Immature natural killer cell (primary cell): Measurements from ENCODE around the gene DIP2A. TPM values are rescaled to one million over a fixed set of nuclear protein-coding genes. Genes with fewer than 3 reads are reported as not detected.

Experiments
- DNase-seq, 3 donors: peaks; one replicate each; pipeline ENCODE4 v3.0.0; 2022; ENCODE audit warnings: mixed read lengths in 1 of 3
- H3K27ac Mint-ChIP-seq, 6 donors: one replicate each; pipeline ENCODE4 v1.8.0; 2020; ENCODE audit warnings: mixed read lengths in 6 of 6, mild to moderate bottlenecking in 5 of 6, inconsistent platforms in 4 of 6, moderate library complexity in 3 of 6
- H3K27me3 Mint-ChIP-seq, 3 donors: one replicate each; pipeline ENCODE4 v1.8.0; 2020 to 2021; ENCODE audit warnings: low read depth in 3 of 3, mild to moderate bottlenecking in 3 of 3, mixed read lengths in 3 of 3, moderate library complexity in 3 of 3, inconsistent platforms in 1 of 3
- H3K36me3 Mint-ChIP-seq, 3 donors: one replicate each; pipeline ENCODE4 v1.8.0; 2020; ENCODE audit warnings: mixed read lengths in 3 of 3, inconsistent platforms in 2 of 3, mild to moderate bottlenecking in 2 of 3
- H3K4me1 Mint-ChIP-seq, 2 donors: one replicate each; pipeline ENCODE4 v1.8.0; 2020; ENCODE audit warnings: inconsistent platforms in 2 of 2, mild to moderate bottlenecking in 2 of 2, mixed read lengths in 2 of 2, moderate library complexity in 1 of 2
- H3K4me3 Mint-ChIP-seq, 5 donors: one replicate each; pipeline ENCODE4 v1.8.0; 2020; ENCODE audit warnings: mild to moderate bottlenecking in 5 of 5, mixed read lengths in 5 of 5, inconsistent platforms in 3 of 5, moderate library complexity in 3 of 5
- H3K9me3 Mint-ChIP-seq, 6 donors: one replicate each; pipeline ENCODE4 v1.8.0; 2020; ENCODE audit warnings: mild to moderate bottlenecking in 6 of 6, mixed read lengths in 6 of 6, inconsistent platforms in 4 of 6, moderate library complexity in 3 of 6
- polyA plus RNA-seq, 3 donors: library from polyadenylated mRNA; unstranded; fragments of 300-500 nt; fragmentation: Illumina TruSeq; gene quantifications; one replicate each; pipeline ENCODE4 v1.2.3, GENCODE V29; 2021

Gene DIP2A
- polyA plus RNA-seq, 3 donors from 2014 or later = 23.1 to 64.8 (median 26.9) TPM

DNA sequence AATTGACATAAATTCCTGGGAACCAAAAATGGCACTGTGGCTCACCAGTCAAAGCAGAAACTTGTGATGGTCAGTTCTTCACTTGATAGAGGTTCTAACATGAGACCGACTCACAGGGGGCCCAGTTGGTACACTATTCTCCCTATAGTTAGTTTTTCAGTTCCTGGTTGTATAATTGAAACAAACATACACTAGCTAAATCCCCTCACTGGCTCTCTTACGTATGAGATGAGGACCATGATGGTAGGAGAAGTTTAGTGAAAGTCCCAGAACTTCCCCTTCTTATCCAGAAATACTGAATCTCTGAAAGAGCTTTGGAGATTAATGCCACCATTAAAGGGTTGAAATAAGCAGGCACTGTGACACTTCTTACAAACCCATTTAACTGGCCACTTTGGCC lies 148.9 kb downstream of the DIP2A start:
- Mint-ChIP-seq H3K4me3 (peak overlapping the region in 4 of 5 donors; percentile 38 to 64 (median 54)), H3K9me3 (peaks cover 0 to 2% (median 0%) of the 10 kb centered on the region in 6 donors), H3K36me3 (peaks cover 0 to 6% (median 0%) of the 10 kb centered on the region in 3 donors), H3K27me3 (peaks cover 0 to 5% (median 2%) of the 10 kb centered on the region in 3 donors), H3K4me1 (peaks cover 69 to 73% of the 10 kb centered on the region in 2 donors), H3K27ac (peak overlapping the region; percentile 22 to 96 (median 91))
- no peak for DNase-seq

DNA sequence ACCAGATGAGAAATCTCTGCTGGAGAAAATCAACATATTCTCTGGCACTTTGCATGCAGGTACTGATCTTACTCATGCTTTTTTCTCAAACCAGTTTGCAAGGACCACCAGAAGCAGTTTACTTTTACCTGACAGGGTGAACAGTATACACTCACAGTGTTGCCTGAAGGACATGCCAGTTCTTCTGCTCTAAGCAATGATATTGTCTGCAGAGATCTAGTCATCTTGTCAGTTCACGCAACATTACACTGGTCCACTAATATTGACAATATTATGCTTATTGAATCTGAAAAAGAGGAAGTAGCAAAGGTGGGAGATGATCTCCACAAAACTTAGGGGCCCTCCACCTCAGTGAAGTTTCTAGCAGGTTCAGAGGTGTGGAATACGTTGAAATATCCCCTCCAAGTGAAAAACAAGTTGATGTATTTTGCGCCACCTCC lies 150.0 kb downstream of the DIP2A start:
- peaks cover 0 to 5% (median 2%) of the 10 kb centered on the region in 3 donors for H3K27me3 Mint-ChIP-seq
- H3K4me1 Mint-ChIP-seq = peaks cover 68 to 72% of the 10 kb centered on the region in 2 donors

DNA sequence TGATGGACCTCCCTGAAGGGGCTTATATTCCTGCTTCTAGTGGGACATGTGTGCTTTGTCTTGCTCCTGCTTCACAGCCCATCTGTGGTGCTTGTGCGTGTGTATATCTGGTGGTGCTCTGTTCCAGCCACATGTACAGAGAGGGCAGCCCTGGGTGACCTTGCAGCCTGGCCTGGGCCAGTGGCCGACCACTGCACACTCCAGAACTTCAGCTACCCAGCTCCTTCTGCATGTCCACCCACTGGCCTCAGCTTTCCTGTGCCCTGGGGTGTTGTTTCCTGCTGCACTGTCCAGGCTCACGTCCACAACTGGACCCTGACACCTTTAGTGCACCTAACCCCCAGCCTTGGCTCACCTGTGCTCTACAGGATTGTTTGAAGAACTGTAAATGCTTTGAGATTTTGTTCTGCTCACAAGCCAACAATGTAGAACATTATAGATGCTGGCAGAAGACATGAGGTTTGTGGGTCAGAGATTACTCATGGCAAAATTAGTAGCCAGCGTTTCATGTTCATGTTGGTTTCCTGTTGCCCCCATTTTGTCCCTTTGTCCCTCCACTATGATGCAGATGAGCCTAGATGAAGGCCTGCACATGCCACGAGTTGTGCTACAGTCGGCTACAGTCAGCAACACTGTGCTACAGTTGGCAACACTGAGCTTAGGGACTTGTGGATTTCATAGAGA lies 151.5 kb downstream of the DIP2A start:
- peak overlapping the region in 2 of 5 donors; percentile 9 to 61 for H3K4me3 Mint-ChIP-seq
- peaks cover 66 to 70% of the 10 kb centered on the region in 2 donors for H3K4me1 Mint-ChIP-seq
- H3K27ac Mint-ChIP-seq = peak overlapping the region; percentile 5 to 67 (median 41)
- peaks cover 0 to 7% (median 0%) of the 10 kb centered on the region in 3 donors for H3K36me3 Mint-ChIP-seq
- DNase-seq = no peak
- peaks cover 0 to 7% (median 2%) of the 10 kb centered on the region in 3 donors for H3K27me3 Mint-ChIP-seq
- H3K9me3 Mint-ChIP-seq = peaks cover 0 to 2% (median 0%) of the 10 kb centered on the region in 6 donors

More for the DNA sequence above, 150.0 kb downstream of the DIP2A start:
- peaks cover 0 to 7% (median 0%) of the 10 kb centered on the region in 3 donors for H3K36me3 Mint-ChIP-seq
- DNase-seq = no peak
- H3K27ac Mint-ChIP-seq = peak overlapping the region in 4 of 6 donors; percentile 29 to 95 (median 91)
- H3K9me3 Mint-ChIP-seq = peaks cover 0 to 2% (median 0%) of the 10 kb centered on the region in 6 donors
- H3K4me3 Mint-ChIP-seq = peak overlapping the region in 1 of 5 donors; percentile 8

DNA sequence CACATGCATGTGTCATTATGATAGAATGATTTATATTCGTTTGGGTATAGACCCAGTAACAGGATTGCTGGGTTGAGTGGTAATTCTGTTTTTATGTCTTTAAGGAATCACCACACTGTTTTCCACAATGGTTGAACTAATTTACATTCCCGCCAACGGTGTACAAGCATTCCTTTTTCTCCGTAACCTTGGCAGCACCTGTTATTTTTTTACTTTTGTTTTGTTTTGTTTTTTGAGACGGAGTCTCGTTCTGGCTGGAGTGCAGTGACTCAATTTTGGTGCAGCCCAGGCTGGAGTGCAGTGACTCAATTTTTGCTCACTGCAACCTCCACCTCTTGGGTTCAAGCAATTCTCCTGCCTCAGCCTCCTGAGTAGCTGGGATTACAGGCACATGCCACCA lies 154.7 kb downstream of the DIP2A start:
- Mint-ChIP-seq H3K27ac (no peak overlapping the region), H3K4me3 (no peak overlapping the region), H3K27me3 (peaks cover 0 to 2% (median 2%) of the 10 kb centered on the region in 3 donors), H3K9me3 (peaks cover 0 to 2% (median 0%) of the 10 kb centered on the region in 6 donors), H3K36me3 (peaks cover 0 to 7% (median 5%) of the 10 kb centered on the region in 3 donors), H3K4me1 (peaks cover 49 to 62% of the 10 kb centered on the region in 2 donors)
- no peak for DNase-seq

DNA sequence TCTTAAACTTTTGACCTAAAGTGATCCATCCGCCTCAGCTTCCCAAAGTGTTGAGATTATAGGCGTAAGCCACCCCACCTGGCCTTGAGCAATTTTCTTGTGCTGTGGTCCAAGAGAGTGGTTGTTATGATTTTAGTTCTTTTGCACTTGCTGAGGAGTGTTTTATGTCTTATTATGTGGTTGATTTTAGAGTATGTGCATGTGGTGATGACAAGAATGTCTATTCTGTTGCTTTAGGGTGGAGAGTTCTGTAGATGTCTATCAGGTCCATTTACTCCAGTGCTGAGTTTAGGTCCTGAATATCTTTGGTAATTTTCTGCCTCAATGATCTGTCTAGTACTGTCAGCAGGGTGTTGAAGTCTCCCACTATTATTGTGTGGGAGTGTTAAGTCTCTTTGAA lies 157.4 kb downstream of the DIP2A start:
- Mint-ChIP-seq H3K36me3 (peaks cover 0 to 8% (median 5%) of the 10 kb centered on the region in 3 donors), H3K9me3 (no peaks in the 10 kb centered on the region), H3K27ac (peak overlapping the region in 2 of 6 donors; percentile 8 to 83), H3K4me1 (peaks cover 44 to 60% of the 10 kb centered on the region in 2 donors), H3K4me3 (no peak overlapping the region), H3K27me3 (peaks cover 0 to 3% (median 2%) of the 10 kb centered on the region in 3 donors)
- DNase-seq = no peak

DNA sequence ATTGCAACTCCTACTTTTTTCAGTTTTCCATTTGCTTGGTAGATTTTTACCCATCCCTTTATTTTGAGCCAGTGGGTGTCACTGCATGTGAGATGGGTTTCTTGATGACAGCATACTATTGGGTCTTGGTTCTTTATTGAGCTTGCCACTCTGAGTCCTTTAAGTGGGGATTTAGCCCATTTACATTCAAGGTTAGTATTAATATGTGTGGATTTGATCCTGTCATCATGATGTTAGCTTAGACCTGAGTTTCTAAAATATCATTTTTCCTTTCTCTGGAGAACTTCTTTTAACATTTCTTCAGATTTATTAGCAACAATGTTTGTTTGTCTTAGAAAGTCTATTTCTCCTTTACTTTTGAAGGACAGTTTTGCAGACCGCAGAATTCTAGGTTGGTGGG lies 158.0 kb downstream of the DIP2A start:
- DNase-seq = no peak
- Mint-ChIP-seq H3K27ac (peak overlapping the region in 1 of 6 donors; percentile 40), H3K36me3 (peaks cover 0 to 8% (median 5%) of the 10 kb centered on the region in 3 donors), H3K4me3 (no peak overlapping the region), H3K4me1 (peaks cover 50 to 66% of the 10 kb centered on the region in 2 donors), H3K9me3 (no peaks in the 10 kb centered on the region), H3K27me3 (peaks cover 0 to 3% (median 2%) of the 10 kb centered on the region in 3 donors)

DNA sequence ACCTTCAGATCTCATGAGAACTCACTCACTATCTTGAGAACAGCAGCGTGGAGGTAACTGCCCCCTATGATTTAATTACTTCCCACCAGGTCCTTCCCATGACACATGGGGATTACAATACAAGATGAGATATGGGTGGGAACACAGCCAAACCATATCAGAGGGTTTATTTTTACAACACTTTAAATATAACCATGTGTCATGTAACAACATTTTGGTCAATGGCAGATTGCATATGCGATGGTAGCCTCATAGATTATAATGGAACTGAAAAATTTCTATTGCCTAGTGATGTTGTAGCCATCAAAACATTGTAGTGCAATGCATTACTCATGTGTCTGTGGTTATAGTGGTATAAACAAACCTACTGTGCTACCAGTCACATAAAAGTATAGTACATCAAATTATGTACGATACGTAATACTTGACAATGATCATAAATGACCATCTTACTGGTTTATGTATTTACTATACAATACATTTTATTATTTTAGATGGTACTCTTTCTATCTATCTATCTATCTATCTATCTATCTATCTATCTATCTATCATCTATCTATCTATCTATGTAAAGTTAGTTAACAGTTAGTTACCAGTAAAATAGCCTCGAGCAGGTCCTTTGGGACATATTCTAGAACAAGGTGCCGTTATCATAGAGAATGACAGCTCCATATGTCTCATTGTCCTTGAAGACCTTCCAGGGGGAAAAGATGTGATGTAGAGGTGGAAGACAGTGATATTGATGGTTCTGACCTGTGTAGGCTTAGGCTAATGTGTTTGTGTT lies 158.8 kb downstream of the DIP2A start:
- Mint-ChIP-seq H3K9me3 (no peaks in the 10 kb centered on the region), H3K4me3 (no peak overlapping the region), H3K27ac (peak overlapping the region in 4 of 6 donors; percentile 40 to 79 (median 66)), H3K36me3 (peaks cover 0 to 8% (median 5%) of the 10 kb centered on the region in 3 donors), H3K27me3 (peaks cover 5 to 9% (median 7%) of the 10 kb centered on the region in 3 donors), H3K4me1 (peaks cover 58 to 74% of the 10 kb centered on the region in 2 donors)
- DNase-seq = peak in 1 of 3 donors; percentile 38

DNA sequence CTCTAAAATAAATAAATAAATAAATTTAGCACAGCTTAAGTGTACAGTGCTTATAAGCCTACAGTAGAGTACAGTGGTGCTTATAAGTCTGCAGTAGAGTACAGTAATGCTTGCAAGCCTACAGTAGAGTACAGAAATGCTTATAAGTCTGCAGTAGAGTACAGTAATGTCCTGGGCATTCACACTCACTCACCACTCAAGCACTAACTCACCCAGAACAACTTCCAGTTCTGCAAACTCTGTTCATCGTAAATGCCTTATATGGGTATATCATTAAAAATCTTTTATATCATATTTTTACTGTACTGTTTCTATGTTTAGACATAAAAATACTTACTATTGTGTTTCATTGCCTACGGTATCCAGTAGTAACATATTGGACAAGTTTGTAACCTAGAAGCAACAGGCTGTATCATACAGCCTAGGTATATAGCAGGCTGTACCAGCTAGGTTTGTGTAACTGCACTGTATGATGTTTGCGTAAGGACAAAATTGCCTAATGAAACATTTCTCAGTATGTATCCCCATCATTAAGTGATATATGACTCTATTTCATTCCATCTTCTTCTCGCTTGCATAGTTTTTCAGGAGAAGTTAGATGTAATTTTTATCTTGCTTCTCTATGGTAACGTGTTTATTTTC lies 160.2 kb downstream of the DIP2A start:
- Mint-ChIP-seq H3K4me3 (peak overlapping the region in 1 of 5 donors; percentile 29), H3K9me3 (no peaks in the 10 kb centered on the region)
- DNase-seq = no peak

More for the DNA sequence above, 160.2 kb downstream of the DIP2A start:
- peaks cover 0 to 5% (median 5%) of the 10 kb centered on the region in 3 donors for H3K36me3 Mint-ChIP-seq
- H3K4me1 Mint-ChIP-seq = peaks cover 64 to 82% of the 10 kb centered on the region in 2 donors
- peak overlapping the region in 3 of 6 donors; percentile 97 to 99 (median 99) for H3K27ac Mint-ChIP-seq
- peaks cover 5 to 12% (median 9%) of the 10 kb centered on the region in 3 donors for H3K27me3 Mint-ChIP-seq

Other genes starting within 250 kb of the DIP2A start
- gene LSS, start 230.1 kb upstream of the DIP2A start, polyA plus RNA-seq = 10 to 100 TPM; 11.3 to 26.2 (median 13.9) TPM
- gene MCM3AP, start 173.3 kb upstream of the DIP2A start, polyA plus RNA-seq = 10 to 100 TPM; 25.9 to 55.3 (median 28.5) TPM
- 10 to 100 TPM; 14.2 to 23.5 (median 22.1) TPM for gene YBEY, start 172.5 kb upstream of the DIP2A start, polyA plus RNA-seq
- 1 to 10 TPM in 1 of 3 donors, under 1 TPM in 2; 0.53 to 1.2 (median 0.91) TPM for gene C21orf58, start 135.0 kb upstream of the DIP2A start, polyA plus RNA-seq
- gene PCNT, start 134.7 kb upstream of the DIP2A start, polyA plus RNA-seq = 10 to 100 TPM in 1 of 3 donors, 1 to 10 TPM in 2; 2.9 to 47.0 (median 6.5) TPM
- 100 to 1,000 TPM in 1 of 3 donors, 10 to 100 TPM in 2; 12.6 to 138 (median 67.6) TPM for gene S100B, start 146.2 kb downstream of the DIP2A start, polyA plus RNA-seq
- gene PRMT2, start 176.8 kb downstream of the DIP2A start, polyA plus RNA-seq = 100 to 1,000 TPM; 386 to 451 (median 444) TPM